Astrocyte of the cerebellum (primary cell): Measurements from ENCODE around the gene NRAP.

Experiments
- DNase-seq: peaks from one replicate; pipeline ENCODE4 v3.0.0-alpha.2; 2011; ENCODE audit warnings: low read depth
- H3K4me3 ChIP-seq: 2 replicates; pipeline ENCODE4 v1.5.1; 2011; ENCODE audit warnings: mild to moderate bottlenecking, low read depth, low read length, moderate library complexity
- CTCF ChIP-seq: IDR thresholded peaks from 2 replicates; pipeline ENCODE4 v1.5.1; 2012; ENCODE audit warnings: low read length, low read depth, moderate library complexity, mild to moderate bottlenecking; ENCODE audit errors: missing control alignments
- in situ Hi-C: cut with HindIII; loops from 2 replicates; pipeline ENCODE4 v1.10.0; 2017; ENCODE audit warnings: low sequenced_read_pairs

NRAP gene

GRCh38 chr10:113683300-113683699, 19.5 kb upstream of the NRAP start:
- in situ Hi-C loops, result no loop called here
- no peak overlapping the region for H3K4me3 ChIP-seq
- DNase-seq, result no peak
- no peak for TF ChIP-seq CTCF

DNA sequence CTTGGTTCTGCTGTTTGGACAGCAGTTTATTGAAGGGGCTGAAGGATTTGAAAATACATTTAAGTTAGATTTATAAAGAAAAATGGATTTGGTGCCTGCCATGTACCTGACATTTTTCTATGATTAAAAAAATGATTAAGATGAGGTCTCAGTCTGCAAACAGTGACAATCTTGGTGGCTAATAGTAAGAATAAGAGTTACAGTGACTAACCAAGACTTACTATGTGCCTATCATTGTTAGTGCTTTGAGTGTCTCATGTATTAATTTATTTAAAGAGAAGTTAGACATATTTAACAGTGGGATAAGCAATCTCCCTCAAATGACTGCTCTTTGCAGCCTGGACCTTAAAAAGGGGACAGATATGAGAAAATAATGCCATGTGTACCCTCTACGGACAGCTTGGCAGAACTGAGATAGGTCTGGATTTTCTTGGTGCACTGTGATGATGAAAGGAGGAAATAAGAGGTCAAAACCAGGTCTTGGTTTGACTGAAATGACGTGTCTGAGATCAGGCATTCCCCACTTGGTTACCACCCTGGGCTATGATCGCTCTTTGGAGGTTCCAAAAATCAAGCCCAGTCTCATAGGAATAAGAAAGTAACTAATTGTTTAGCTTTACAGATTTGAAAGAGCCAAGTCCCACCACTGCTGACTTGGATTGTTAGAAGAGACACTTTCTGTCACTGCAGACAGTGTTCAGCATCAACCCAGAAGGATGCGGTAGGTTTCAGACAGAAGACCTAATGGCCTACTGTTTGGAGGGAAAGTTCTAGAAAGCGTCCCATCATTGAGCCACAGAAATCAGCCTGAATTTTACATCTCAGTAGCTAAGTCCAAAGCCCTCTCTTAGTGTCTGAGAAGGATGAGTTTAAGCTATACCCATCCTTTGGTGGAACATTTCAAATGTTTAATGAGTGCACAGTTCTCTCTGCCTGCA, 18.0 kb upstream of the NRAP start:
- no peak overlapping the region for H3K4me3 ChIP-seq
- in situ Hi-C loops, result no loop called here
- no peak for TF ChIP-seq CTCF
- no peak for DNase-seq

DNA sequence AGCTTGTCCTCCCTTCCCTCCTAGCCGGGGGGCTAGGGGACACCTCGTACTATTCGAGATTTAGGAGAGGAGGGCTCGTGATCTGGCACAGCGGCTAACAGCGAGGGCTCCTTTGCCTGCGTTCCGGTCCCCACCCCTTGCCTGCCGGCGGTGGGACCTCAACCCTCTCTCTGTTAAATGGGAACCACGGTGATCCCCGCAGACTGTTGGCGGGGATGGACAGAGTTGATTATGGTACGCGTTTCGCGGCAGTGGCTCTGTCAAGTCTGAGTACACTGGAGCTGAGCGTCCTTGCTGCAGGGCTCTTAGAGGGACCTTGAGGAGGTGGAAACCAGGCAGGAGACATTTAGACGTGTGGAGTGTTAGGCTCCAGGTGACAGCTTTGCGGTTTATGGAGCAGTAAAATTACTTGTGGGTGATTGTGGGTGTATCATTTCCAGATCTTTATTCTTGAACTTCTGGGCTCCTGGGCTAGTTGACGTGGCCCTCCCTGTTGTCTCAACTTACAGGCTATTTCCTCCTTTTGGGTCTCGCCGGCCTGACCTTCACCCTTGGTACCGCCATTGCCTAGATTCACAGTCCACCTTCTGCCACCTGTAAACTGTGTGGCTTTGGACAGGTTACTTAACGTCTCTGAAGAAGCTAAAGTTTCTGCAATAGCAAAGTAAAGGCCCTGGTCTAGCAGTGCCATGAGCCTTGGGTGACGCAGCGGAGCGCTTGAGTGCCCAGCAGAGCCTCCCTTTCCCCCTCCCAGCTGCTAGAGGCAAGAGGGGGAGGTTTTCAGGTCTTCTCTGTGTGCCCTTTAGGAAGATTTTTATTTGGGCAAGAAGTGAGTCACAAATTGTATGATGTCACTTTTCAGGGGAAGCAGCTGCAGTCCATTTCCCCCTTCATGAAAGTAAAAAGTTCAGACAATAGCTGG, 16.6 kb upstream of the NRAP start:
- peak overlapping the region; percentile 97 for H3K4me3 ChIP-seq
- no peak for TF ChIP-seq CTCF
- in situ Hi-C loops, result no loop called here
- no peak for DNase-seq

DNA sequence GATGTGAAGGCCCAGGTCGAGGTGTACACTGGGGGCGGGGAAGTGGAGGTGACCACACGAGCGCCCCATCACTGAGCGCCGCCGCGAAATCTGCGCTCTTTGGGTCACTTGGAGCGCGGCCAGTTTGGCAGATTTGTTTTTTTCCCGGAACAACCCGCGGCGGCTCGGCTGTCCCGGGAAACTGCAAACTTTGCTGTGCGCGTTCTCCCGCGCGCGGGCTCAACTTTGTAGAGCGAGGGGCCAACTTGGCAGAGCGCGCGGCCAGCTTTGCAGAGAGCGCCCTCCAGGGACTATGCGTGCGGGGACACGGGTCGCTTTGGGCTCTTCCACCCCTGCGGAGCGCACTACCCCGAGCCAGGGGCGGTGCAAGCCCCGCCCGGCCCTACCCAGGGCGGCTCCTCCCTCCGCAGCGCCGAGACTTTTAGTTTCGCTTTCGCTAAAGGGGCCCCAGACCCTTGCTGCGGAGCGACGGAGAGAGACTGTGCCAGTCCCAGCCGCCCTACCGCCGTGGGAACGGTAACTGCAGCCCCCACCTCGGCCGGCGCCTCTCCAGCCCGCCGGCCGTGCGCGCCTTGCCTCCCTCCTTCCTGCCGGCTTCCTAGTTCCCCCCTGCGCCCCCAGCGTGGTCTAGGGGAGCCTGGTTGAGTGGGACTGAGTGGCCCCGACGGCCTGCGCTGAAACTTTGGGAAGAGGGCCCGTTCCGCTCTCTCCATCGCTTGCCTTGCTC, 15.8 kb upstream of the NRAP start, which contains the start of gene CASP7:
TSS of gene CASP7 (plus strand) at position 450 of the 727 bp plus-strand sequence. CDS start 17,582 bp downstream, outside the sequence.
- in situ Hi-C loops, result no loop called here
- peak within 1 kb of the TSS; percentile 97 for H3K4me3 ChIP-seq
- DNase-seq, result peak; percentile 38
- no peak for TF ChIP-seq CTCF

GRCh38 chr10:113666682-113667252, 2.9 kb upstream of the NRAP start:
- H3K4me3 ChIP-seq, result no peak overlapping the region
- DNase-seq, result no peak
- in situ Hi-C loops, result no loop called here
- TF ChIP-seq CTCF, result no peak
